OCI-LY7 (cell line): ENCODE data around the gene ARHGAP29.

Experiments
- EZH2phosphoT487 ChIP-seq: fragments of 200-600 bp; sonication (generic); IDR thresholded peaks from 2 replicates; pipeline ENCODE4 v1.6.1; 2018; ENCODE audit warnings: low read depth, borderline replicate concordance, mild to moderate bottlenecking, mixed run types, antibody characterized with exemption, low read length, moderate library complexity, mixed read lengths
- TF ChIP-seq, protein P1 (sequence below): fragments of 200-600 bp; sonication (generic); conservative IDR thresholded peaks from 2 replicates; pipeline ENCODE4 v1.5.1; 2014; ENCODE audit warnings: mild to moderate bottlenecking, antibody characterized with exemption, low read length, moderate library complexity, mixed read lengths

- TF ChIP-seq, protein P1, sequence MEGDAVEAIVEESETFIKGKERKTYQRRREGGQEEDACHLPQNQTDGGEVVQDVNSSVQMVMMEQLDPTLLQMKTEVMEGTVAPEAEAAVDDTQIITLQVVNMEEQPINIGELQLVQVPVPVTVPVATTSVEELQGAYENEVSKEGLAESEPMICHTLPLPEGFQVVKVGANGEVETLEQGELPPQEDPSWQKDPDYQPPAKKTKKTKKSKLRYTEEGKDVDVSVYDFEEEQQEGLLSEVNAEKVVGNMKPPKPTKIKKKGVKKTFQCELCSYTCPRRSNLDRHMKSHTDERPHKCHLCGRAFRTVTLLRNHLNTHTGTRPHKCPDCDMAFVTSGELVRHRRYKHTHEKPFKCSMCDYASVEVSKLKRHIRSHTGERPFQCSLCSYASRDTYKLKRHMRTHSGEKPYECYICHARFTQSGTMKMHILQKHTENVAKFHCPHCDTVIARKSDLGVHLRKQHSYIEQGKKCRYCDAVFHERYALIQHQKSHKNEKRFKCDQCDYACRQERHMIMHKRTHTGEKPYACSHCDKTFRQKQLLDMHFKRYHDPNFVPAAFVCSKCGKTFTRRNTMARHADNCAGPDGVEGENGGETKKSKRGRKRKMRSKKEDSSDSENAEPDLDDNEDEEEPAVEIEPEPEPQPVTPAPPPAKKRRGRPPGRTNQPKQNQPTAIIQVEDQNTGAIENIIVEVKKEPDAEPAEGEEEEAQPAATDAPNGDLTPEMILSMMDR: no peak
- no peak for TF ChIP-seq EZH2phosphoT487
Measured at GRCh38 chr1:94142583-94142982, 94.8 kb downstream of the ARHGAP29 start.
